GM19240 (cell line): ENCODE data around the gene SH3BGRL2.
"Not testable (repeated sequence)": the region's sequence is repeated elsewhere in the genome, so short reads cannot be mapped to it uniquely, and the experiment has no call there.

Experiments used
- DNase-seq: peaks from one replicate; pipeline ENCODE4 v3.0.0; 2011; ENCODE audit warnings: low spot score; ENCODE audit not compliant: insufficient read length

Gene SH3BGRL2

DNA sequence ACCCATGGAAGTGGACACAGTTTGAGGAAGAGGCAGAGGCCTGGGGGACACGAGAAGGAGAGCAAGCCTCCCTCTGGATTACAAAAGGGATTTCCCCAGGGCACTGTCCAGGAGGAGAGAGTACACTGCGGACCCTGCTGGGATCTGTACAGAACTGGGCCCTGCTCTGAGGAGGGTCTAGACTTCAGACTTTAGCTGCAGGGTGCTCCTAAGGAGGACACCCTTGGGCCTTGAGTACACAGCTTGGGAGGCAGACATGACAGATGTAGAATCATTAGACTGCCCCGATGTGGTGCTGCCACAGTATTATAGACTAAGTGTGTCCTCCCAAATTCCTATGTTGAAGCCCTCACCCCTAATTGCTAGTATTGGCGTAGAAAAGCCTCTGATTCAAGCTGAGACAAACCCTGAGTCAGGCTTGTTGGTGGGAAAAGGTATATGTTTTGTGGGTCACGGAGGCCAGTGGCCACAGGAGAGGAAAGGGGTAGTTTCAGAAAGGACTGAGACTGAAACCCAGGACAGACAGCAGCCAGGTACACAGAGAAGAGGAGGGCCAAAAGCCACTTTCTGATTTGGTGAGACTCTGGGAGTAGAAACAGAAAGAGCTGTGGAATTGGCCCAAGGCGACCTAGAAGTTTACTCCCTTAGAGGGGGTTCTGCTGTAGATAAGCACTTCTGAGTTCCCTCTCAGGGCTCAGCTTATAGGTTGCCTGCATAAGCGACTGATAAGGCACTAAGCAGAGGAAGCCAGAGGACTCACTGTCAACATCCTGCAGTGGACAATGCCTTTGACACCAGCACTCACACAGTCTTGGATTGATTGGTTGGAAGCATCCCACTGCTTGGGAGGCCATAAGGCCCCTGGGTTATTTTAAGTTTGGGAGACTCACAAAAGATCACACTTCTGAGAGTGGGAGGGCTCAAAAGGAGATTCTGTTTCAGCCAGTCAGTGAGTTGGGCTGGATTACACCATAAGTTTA is 16.5 kb upstream of the SH3BGRL2 start:
- DNase-seq: no peak

DNA sequence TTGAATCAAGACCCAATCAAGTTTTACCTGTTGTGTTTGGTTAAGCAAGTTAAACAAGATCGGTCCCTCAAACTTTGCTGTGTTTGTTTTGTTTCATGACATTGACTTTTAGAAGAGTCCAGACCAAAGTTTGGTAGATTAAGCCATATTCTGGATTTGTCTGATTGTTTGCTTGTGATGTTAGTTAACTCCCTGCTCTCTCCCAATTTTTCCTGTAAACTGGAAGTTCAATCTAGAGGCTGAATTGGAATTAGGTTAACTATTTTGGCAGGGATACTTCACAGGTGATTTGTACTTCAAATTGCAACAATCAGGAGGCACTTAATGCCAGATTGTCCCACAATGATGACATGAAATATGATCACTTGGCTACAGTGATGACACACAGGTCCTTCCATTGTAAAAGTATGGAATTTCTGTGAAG is 13.6 kb upstream of the SH3BGRL2 start:
- no peak for DNase-seq

- not testable (repeated sequence) for DNase-seq
Observed at GRCh38 chr6:79618425-79618824, 12.7 kb upstream of the SH3BGRL2 start.

- DNase-seq: no peak
Observed at GRCh38 chr6:79621579-79621978, 9.6 kb upstream of the SH3BGRL2 start.

GRCh38 chr6:79622364-79622763 is 8.8 kb upstream of the SH3BGRL2 start:
- DNase-seq: no peak

GRCh38 chr6:79623106-79623505 is 8.0 kb upstream of the SH3BGRL2 start:
- DNase-seq: no peak

- DNase-seq: no peak
Observed at GRCh38 chr6:79625746-79626145, 5.4 kb upstream of the SH3BGRL2 start.

GRCh38 chr6:79626811-79627210 is 4.3 kb upstream of the SH3BGRL2 start:
- no peak for DNase-seq

- DNase-seq: no peak
Observed at GRCh38 chr6:79627422-79627821, 3.7 kb upstream of the SH3BGRL2 start.

GRCh38 chr6:79628466-79629288 is 2.5 kb upstream of the SH3BGRL2 start:
- no peak for DNase-seq

DNA sequence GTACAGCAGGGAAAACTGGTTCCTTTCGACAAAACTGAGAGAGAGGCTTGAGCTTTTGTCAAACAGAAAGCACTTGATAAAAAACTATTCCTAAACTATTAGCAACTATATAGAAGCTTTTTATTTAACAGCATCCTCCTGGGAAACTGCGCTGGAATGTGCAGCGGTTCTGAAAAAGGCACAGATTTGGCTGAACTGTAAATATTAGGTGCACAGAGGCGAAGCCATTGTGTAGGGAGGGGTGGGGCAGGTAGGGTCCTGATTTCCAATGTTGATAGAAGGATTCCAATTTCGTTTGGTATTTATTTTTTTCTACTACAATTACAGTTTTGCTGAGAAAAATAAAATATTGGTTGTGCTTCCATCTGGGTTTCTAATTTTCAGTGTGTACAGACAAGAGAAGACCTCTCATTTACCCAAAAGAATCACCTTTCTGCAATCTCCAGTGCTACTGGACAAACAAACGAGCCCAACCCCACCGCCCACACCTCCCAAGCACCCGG is 698 bp upstream of the SH3BGRL2 start:
- no peak for DNase-seq

DNA sequence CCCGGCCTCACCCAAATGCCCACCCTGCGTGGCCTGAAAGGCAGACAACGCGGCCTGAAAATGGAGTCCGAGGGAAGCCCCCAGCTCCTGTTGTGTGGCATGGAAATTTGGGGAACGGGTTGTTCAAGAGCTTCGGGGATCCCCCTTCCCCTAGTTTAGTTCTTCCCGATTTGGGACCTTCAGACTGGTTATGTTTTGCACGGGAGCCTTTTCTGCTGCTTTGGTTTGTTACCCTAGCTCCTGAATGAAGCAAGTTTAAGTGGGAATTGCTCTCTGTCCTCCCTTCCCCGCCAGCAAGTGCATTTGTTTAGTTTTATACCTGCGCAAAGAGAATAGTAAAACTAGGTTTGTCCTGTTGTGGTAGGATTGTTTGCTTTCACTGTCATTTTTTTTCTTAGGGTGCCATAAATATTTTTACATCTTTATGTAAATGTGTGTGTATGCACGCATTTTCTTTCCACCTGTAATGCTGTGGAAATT is 604 bp downstream of the SH3BGRL2 start:
- DNase-seq: no peak

- no peak for DNase-seq
Observed at GRCh38 chr6:79632580-79632979, 1.5 kb downstream of the SH3BGRL2 start.

DNA sequence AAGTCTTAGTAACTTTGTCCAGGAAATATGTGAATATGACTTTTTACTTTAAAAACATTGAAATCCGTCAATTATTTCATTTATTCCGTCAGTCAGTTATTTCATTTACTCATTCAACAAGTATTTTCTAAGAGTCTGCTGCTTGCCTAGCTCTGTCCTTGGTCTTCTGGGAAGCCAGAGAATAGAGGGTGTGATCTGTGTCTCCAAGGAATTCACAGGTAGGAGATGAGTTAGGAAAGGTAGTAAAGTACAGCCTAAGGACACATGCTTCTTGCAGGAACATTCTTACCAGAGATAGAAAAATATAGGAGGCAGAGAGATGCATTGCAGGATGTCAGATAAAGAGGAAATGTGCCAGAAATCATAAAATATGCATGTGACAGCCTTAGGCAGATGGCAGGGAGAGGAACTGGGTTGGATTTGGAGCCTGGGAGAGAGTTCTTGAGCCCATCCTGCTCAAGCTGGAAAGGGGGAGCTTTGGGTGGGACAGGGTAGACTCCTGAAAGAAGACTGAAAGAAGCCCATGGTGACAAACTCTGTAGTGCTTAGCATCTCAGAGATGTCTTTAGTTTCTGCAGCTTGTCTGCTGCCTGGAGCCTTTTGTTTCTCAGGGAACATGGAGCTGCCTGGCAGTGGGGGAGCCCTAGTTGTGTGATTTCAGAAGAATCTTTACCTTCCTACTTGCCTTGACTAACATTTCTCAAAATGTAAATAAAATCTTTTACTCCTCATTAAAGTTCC is 3.5 kb downstream of the SH3BGRL2 start:
- DNase-seq: no peak

GRCh38 chr6:79635232-79635543 is 4.1 kb downstream of the SH3BGRL2 start:
- DNase-seq: no peak

DNA sequence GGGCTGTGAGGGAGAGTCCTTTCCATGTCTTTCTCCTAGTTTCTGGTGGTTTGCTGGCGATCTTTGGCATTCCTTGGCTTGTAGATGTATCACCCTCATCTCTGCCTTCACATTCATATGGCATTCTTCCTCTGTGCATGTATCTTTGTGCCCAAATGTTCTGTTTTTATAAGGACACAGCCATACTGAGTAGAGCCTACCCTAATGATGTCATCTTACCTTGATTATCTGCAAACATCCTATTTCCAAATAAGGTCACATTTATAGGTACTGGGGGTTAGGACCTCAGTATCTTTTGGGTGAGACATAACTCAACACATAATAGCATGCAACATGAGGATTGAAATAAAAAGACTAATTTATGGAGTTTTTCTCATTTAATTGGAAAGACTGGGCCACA is 5.5 kb downstream of the SH3BGRL2 start:
- no peak for DNase-seq

DNA sequence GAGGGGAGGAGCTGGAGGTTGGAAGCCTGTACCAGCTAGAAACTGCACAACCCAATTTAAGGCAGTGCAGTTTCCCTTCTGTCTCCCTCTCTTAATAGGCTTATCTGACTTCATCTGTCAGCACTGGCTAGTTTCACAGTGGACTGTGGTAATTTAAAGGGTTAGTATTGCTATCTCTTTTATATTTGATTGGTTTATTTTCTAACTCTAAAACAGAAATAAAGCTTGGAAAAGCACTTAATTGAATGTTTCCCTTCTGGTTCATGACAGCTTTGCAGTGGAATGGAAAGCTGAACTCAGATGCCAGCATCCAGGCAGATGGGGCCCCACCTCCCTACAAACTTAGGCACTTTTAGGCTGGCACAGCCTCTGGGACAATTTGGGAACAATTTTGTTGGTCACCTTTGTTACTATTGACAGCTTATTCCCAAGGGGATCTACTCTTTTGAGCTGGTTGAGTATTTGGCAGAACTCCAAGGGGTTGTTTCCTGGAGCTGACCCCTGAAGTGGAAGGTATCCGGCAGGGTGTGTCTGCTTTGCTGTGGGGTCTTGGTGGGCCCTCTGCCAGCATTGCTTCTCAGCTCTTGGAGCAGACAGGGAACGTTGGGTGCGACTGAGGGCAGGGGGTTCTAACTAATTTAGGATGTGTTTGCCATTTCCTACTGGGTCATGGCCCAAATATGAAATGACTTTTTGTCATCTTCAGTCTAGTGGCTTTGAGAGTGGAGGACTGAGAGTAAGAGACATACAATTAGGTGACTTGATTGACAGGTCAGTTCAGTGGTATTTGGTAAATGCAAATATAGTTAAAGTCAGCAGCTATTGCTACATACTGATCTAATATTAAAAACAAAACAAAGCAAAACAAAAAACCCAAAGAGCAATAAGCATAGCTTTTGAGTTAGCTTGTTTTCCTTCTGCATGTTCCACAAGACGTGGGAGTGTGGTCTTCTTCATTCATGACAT is 9.3 kb downstream of the SH3BGRL2 start:
- no peak for DNase-seq

DNA sequence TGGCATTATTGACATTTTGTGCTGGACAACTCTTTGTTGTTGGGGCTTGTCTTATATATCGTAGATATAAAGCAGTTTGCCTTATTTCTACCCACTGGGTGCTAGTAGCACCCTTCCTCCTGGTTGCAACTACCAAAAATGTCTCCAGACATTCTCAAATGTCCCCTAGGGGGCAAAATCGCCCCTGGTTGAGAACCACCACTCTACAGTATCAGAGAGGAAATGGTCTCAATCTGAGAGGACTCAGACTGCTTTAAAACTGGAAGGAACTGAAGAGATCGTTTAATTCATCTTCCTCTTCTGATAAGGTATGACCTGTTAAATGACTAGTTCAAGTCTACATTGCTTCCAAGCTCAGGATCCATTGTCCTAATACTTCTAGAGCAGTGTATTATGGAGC is 14.9 kb downstream of the SH3BGRL2 start:
- no peak for DNase-seq

DNA sequence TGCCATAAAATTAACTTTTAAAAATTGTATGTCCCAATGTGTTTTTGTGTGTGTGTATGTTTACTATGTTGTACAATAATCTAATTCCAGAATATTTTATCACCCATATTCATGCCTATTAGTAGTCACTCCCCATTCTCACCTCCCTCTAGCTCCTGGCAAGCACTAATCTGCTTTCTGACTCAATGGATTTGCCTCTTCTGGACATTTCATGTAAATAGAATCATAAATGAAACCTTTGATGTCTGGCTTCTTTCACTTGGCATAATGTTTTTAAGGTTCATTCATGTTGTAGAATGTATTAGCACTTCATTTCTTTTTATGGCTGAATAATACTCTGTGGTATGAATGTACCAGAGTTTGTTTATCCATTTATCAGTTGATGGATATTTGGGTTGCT is 15.4 kb downstream of the SH3BGRL2 start:
- DNase-seq: no peak

DNA sequence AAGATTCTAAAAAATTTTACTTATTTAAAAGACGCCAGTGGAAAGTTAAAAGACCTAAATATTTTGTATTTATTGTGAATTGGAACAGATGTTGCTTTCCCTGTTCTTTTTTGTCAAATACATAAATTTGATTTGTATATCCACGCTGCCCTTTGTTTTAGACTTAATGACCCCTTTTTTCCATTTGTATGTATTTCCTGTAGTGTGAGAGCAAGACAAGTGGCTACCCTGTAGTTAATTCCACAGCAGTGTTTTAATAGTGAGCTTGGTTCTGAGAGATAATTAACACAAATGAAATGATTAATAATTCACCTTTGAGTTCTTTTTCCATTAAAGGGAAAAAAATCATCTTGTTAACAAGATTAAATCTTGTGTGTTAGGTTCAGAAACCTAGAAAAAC is 16.6 kb downstream of the SH3BGRL2 start:
- DNase-seq: no peak
